Activated T-helper 17 cell treated with anti-CD3 and anti-CD28 coated beads, Interleukin-2, amount 50 U/mL, for 72 hours (primary cell): ENCODE results near the gene ZNF550. TPM values are rescaled to one million over a fixed set of nuclear protein-coding genes. Genes with fewer than 3 reads are reported as not detected.
"Not testable (repeated sequence)": the region's sequence is repeated elsewhere in the genome, so short reads cannot be mapped to it uniquely, and the experiment has no call there.

Source experiments
- ATAC-seq: fragments of 150-1000 bp; cut with Tn5 transposase; replicated peaks from 2 replicates; pipeline ENCODE4 v1.10.0; 2021; ENCODE audit warnings: mild to moderate bottlenecking, moderate library complexity
- H3K27ac Mint-ChIP-seq: one replicate; pipeline ENCODE4 v1.8.0; 2022; ENCODE audit warnings: mixed read lengths
- H3K27me3 Mint-ChIP-seq: one replicate; pipeline ENCODE4 v1.8.0; 2022; ENCODE audit warnings: mixed read lengths
- H3K36me3 Mint-ChIP-seq: one replicate; pipeline ENCODE4 v1.8.0; 2022; ENCODE audit warnings: low read depth, mild to moderate bottlenecking, mixed read lengths
- H3K4me1 Mint-ChIP-seq: one replicate; pipeline ENCODE4 v1.8.0; 2022; ENCODE audit warnings: mixed read lengths
- H3K4me3 Mint-ChIP-seq: one replicate; pipeline ENCODE4 v1.8.0; 2022; ENCODE audit warnings: mild to moderate bottlenecking, mixed read lengths
- H3K9me3 Mint-ChIP-seq: one replicate; pipeline ENCODE4 v1.8.0; 2022; ENCODE audit warnings: mixed read lengths
- total RNA-seq, 2 donors: library from RNA; stranded (reverse); gene quantifications; one replicate each; pipeline ENCODE4 v1.2.3, GENCODE V29; 2022

The ZNF550 gene
- total RNA-seq, 2 donors from 2014 or later, result 8.9 to 10.0 TPM

DNA sequence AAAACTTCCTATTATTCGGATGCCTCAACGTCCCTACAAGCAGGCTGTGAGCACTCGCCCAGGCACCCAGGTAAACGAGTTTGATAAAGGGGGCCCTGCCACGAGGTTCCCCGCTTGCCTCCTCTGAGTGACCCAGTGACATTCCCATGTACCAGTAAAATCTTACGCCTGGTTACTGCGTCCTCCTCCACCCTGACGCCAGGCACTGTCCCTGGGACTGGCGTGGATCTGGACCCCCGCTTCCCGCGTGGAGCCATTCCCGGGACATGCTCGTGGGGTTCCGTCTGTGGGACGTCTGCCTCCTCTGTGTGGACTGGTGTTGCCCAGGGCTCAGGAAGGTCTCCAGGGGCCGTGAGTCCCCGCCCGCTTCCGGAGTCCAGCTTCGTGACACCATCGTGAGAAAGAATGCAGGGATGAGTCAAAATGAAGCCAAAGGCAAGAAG, 407 bp upstream of the ZNF550 start:
- peak overlapping the region; percentile 94 for H3K27ac Mint-ChIP-seq
- peak; percentile 6 for ATAC-seq
- H3K36me3 Mint-ChIP-seq, result peaks cover 20% of the 10 kb centered on the region
- peaks cover 15% of the 10 kb centered on the region for H3K9me3 Mint-ChIP-seq
- peaks cover 23% of the 10 kb centered on the region for H3K4me1 Mint-ChIP-seq
- H3K27me3 Mint-ChIP-seq, result no peaks in the 10 kb centered on the region
- H3K4me3 Mint-ChIP-seq, result peak overlapping the region; percentile 93

DNA sequence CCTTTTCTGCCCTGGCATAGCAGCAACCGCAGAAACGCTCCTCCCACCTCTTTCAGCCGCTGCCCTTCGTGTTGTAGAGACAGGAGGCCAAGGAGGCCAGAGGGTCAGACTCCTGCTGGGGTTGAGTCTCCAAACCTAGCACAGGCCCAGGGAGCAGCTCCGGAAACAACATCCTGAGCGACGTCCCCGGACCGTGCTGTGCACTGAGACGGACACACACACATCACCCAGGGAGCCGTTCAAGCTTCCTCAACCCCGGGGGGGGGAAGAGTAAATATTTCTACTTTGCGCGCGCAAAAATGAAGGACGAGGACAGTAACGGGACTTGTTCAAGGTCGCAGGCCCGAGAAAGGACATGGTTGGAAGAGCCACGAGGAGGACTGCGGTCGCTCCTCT, 657 bp downstream of the ZNF550 start:
- H3K36me3 Mint-ChIP-seq, result peaks cover 30% of the 10 kb centered on the region

DNA sequence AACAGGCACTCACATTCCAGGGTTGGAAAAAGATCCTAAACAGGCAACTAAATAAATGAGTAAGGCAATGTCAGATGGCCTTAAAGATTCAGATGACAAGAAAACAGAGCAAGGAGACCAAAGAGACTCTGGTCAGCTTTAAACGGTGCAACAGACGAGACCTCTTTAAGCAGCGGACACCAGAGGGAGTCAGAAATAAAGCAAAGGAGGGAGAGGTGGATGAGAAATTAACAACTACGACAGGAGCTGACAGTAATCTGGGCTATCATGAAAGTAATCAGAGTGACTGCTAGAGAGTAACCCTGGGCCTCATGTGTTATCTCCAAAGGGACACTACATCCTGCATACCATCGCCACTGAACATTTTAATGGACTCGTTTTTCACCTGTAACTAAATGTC, 1.1 kb downstream of the ZNF550 start:
- Mint-ChIP-seq H3K27me3 (no peaks in the 10 kb centered on the region), H3K27ac (peak overlapping the region; percentile 94), H3K4me3 (peak overlapping the region; percentile 93), H3K36me3 (peaks cover 35% of the 10 kb centered on the region), H3K9me3 (peaks cover 14% of the 10 kb centered on the region), H3K4me1 (peaks cover 23% of the 10 kb centered on the region)
- no peak for ATAC-seq

More for the DNA sequence above, 657 bp downstream of the ZNF550 start:
- H3K4me1 Mint-ChIP-seq, result peaks cover 23% of the 10 kb centered on the region
- H3K4me3 Mint-ChIP-seq, result peak overlapping the region; percentile 93
- H3K27ac Mint-ChIP-seq, result peak overlapping the region; percentile 94
- peak; percentile 37 for ATAC-seq
- H3K27me3 Mint-ChIP-seq, result no peaks in the 10 kb centered on the region
- H3K9me3 Mint-ChIP-seq, result peaks cover 17% of the 10 kb centered on the region

DNA sequence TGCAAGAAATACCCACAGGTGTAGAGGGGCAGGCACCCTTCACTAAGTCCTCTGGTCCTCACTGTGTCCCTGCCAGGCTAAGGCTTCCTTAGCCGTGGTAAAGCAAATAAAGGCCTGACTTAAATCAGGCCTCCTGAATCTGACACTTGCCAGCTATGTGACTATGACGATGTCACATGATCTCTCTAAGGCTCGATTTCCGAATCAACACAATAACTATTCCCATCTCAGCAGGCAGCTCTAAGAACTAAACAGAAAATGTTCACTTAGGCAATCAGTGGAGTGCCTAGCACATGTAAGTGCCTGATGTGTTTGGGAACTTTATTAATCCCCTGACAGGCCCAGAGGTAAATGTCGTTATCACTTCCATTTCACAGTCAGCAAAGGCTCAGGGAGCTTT, 2.0 kb downstream of the ZNF550 start:
- no peak for ATAC-seq
- H3K4me1 Mint-ChIP-seq, result peaks cover 23% of the 10 kb centered on the region
- peak overlapping the region; percentile 94 for H3K27ac Mint-ChIP-seq
- H3K9me3 Mint-ChIP-seq, result peaks cover 15% of the 10 kb centered on the region
- no peaks in the 10 kb centered on the region for H3K27me3 Mint-ChIP-seq
- peak overlapping the region; percentile 93 for H3K4me3 Mint-ChIP-seq
- H3K36me3 Mint-ChIP-seq, result peaks cover 44% of the 10 kb centered on the region

DNA sequence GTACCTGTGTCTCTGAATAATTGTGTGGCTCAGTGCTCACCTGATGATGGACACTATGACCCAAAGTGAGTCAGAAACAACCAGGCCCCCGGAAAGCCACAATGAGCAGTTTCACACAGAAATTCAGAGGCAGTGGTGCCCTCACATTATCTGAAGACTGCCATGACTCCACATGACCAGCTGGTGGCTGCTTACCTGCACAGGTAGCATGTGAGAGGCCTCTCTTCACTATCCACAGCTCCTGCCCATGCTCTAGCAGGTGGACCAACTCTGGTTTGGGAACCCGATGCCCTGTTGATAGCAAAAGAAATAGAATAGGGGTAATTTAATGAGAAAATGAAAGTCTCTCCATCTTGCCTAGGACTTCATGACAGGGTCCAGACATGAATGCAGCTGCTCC, 7.2 kb downstream of the ZNF550 start:
- Mint-ChIP-seq H3K36me3 (peaks cover 90% of the 10 kb centered on the region), H3K27ac (no peak overlapping the region), H3K4me3 (no peak overlapping the region), H3K27me3 (no peaks in the 10 kb centered on the region), H3K4me1 (peaks cover 2% of the 10 kb centered on the region), H3K9me3 (peaks cover 39% of the 10 kb centered on the region)
- ATAC-seq, result no peak

DNA sequence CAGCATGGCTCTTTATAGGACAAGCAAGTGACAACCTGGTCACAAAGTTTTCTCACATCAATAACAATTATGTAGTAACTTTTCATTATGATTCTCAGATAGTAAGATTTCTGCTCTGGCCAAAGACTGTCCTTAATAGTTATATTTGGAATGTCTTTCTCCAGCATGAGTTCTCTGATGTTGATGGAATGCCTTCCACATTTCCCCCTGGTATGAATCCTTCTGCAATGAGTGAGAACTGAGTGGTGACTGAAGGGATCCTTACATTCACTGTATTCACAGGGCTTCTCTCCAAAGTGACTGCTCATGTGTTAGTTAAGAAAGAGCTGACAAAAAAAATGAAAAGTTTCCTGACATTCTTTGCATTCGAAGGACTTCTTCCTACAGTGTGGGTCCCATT, 13.2 kb downstream of the ZNF550 start:
- Mint-ChIP-seq H3K4me3 (no peak overlapping the region), H3K27ac (no peak overlapping the region), H3K36me3 (peaks cover 95% of the 10 kb centered on the region), H3K9me3 (peaks cover 49% of the 10 kb centered on the region), H3K27me3 (no peaks in the 10 kb centered on the region), H3K4me1 (no peaks in the 10 kb centered on the region)
- ATAC-seq, result no peak

DNA sequence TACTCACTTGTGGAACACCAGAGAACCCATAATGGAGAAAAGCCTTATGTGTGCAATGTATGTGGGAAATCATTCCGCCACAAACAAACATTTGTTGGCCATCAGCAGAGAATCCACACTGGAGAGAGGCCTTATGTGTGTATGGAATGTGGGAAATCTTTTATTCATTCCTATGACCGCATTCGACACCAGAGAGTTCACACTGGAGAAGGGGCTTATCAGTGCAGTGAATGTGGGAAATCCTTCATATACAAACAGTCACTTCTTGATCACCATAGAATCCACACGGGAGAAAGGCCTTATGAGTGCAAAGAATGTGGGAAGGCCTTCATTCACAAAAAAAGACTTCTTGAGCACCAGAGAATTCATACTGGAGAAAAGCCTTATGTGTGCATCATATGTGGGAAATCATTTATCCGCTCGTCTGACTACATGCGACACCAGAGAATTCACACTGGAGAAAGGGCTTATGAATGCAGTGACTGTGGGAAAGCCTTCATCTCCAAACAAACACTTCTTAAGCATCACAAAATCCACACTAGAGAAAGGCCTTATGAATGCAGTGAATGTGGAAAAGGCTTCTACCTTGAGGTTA, 21.6 kb downstream of the ZNF550 start:
- Mint-ChIP-seq H3K27me3 (no peaks in the 10 kb centered on the region), H3K9me3 (peaks cover 55% of the 10 kb centered on the region), H3K4me3 (no peak overlapping the region), H3K36me3 (peaks cover 100% of the 10 kb centered on the region), H3K27ac (no peak overlapping the region), H3K4me1 (no peaks in the 10 kb centered on the region)
- ATAC-seq, result no peak

DNA sequence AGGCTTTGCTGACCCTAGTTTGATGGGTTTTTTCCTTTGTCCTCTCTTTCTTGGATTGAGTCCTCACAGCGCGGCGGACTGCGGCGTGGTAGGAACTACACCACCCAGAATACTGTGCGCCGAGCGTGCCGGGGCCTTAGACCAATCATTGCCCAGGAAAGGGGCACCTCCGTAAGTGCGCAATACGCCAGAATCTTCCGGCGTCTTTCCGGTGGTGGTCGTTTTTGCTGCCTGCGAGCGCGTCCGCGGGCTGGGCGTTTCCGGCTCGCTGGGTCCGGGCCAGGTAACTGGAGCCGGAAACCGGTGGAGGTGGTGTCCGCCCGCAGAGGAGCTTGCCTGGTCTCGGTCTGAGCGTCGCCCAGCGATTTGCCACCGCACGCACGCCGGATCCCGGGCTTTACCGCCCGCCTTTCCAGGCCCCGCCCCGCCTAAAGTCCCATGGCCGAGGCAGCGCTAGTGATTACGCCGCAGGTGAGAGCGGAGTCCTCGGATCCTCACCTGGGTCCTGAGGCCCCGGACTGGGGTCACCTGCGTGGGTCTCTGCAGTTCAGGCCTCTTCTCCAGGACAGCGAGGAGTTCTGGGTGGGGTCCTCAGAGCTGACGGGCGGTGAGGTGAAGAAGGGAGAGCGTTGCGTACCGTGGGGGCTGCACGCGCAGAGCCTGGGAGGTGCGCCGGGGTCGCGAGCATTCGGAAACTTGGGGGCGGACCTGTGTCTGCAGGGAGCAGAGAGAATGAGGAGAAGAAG, 32.4 kb downstream of the ZNF550 start, which contains the start of gene ZNF549:
Gene ZNF549 (plus strand): TSS at position 221 of the 746 bp plus-strand sequence. CDS start 218 bp downstream, at position 439.
- Mint-ChIP-seq H3K27me3 (no peaks in the 10 kb centered on the region), H3K36me3 (peaks cover 26% of the 10 kb centered on the region), H3K9me3 (peaks cover 10% of the 10 kb centered on the region), H3K27ac (peak within 1 kb of the TSS; percentile 92), H3K4me1 (peaks cover 12% of the 10 kb centered on the region), H3K4me3 (peak within 1 kb of the TSS; percentile 96)
- peak; percentile 100 for ATAC-seq

DNA sequence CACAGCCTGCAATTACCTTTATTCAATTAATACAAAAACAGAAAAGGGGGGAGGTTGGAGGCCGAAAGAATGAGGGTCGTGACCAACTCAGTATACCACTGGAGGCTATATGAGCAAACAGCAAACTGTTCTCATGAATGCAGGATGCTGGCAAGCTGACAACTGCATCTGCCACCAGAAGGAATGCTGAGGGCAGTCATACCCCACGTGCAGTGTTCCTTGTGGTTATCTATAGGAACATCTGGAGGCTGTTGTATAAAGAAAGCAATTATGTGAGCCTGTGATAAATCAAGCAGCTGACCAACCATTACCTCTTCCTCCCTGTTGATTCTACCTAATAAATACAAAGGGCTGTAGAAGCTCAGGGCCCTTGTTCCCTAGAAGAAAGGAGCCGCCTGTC, 41.6 kb downstream of the ZNF550 start:
- H3K4me3 Mint-ChIP-seq, H3K27me3 Mint-ChIP-seq, H3K36me3 Mint-ChIP-seq, H3K27ac Mint-ChIP-seq, ATAC-seq, H3K4me1 Mint-ChIP-seq: not testable (repeated sequence)
- H3K9me3 Mint-ChIP-seq, result peaks cover 34% of the 10 kb centered on the region

DNA sequence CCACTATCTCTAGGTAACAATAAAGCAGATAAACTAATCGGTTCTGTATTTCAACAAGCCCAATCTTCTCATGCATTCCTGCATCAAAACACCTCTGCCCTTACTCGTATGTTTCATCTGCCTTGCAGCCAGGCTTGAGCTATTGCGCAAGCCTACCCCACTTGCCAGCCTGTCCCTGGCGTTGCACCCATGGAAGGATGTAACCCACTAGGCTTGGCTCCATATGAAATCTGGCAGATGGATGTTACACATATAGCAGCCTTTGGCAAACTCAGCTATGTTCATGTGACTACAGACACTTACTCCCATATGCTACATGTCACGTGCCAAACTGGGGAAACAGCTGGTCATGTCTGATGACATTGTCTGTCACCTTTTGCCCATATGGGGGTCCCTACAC, 44.4 kb downstream of the ZNF550 start:
- Mint-ChIP-seq H3K27ac (no peak overlapping the region), H3K4me1 (no peaks in the 10 kb centered on the region), H3K9me3 (peaks cover 34% of the 10 kb centered on the region), H3K36me3 (no peaks in the 10 kb centered on the region), H3K4me3 (no peak overlapping the region), H3K27me3 (no peaks in the 10 kb centered on the region)
- ATAC-seq, result no peak

DNA sequence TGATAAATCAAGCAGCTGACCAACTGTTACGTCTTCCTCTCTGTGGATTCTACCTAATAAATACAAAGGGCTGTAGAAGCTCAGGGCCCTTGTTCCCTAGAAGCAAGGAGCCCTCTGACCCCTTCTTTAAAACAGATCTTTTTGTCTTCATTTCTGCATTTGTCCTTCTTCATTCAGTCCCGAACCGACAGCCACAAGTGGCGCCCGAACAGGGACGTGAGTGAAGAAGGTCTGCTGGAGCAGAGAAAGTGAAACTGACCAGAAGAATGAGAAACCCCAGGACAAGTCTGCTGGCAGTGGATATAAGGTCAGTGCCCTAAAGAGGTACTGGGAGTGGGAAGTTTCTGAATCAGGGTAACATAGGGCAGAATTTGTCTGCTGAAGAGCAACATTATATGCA, 46.8 kb downstream of the ZNF550 start:
- no peak overlapping the region for H3K27ac Mint-ChIP-seq
- H3K36me3 Mint-ChIP-seq, result peaks cover 15% of the 10 kb centered on the region
- H3K9me3 Mint-ChIP-seq, result peaks cover 40% of the 10 kb centered on the region
- no peak for ATAC-seq
- no peak overlapping the region for H3K4me3 Mint-ChIP-seq
- H3K4me1 Mint-ChIP-seq, result no peaks in the 10 kb centered on the region
- no peaks in the 10 kb centered on the region for H3K27me3 Mint-ChIP-seq

DNA sequence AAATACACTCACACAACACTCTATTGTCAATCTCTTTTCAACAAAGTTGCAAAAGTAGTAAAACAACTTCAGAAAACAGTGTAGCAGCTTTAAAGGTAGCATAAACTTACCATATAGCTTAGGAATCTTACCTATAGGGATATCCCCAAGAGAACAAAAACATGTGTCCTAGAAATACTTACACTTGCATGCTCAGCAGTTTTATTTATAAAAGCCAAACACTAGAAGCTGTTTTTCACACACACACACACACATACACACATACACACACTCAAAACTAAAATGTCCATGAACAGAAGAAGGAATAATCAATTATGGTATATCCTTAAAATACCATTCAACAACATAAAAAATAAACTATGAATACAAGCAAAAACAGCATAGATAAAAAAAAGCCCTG, 48.2 kb downstream of the ZNF550 start:
- Mint-ChIP-seq H3K4me3 (no peak overlapping the region), H3K4me1 (no peaks in the 10 kb centered on the region), H3K27ac (no peak overlapping the region), H3K27me3 (no peaks in the 10 kb centered on the region), H3K9me3 (peaks cover 37% of the 10 kb centered on the region), H3K36me3 (peaks cover 28% of the 10 kb centered on the region)
- ATAC-seq, result no peak

DNA sequence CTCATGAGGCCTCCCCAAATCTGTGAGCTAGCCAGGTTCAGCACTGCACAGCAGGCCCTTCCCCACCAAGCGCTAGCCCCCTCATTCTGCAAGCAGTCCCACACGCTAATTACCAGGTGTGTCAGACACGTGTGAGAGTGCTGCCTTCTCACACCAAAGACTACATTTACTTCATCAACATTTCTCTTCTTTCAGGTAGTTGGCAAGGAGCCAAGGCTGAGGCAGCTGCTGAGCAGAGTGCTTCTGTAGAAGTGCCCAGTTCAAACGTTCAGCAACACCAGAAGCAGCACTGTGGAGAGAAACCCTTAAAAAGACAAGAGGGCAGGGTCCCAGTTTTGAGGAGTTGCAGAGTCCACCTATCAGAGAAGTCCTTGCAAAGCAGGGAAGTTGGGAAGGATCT, 53.5 kb downstream of the ZNF550 start:
- Mint-ChIP-seq H3K4me1 (peaks cover 3% of the 10 kb centered on the region), H3K27me3 (no peaks in the 10 kb centered on the region), H3K4me3 (no peak overlapping the region), H3K9me3 (peaks cover 29% of the 10 kb centered on the region), H3K27ac (no peak overlapping the region), H3K36me3 (peaks cover 74% of the 10 kb centered on the region)
- no peak for ATAC-seq

DNA sequence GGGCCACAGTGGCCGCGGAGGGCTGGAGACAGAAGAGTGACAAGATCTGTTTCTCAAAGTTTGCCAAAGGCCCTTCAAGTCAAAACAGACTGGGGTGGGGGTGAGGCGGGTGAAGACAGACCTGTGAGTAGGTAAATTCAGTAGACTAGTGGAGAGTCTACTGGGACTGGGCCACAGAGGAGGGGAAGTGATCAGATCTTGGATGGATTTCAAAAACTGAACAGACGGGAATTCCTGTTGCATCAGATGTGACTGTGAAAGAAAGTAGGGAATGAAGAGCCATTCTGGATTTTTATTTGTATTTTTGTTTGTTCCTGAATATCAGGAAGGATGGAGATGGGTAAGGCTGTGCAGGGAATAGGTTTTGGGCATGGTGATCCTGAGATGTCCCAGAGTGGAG, 59.3 kb downstream of the ZNF550 start:
- H3K4me3 Mint-ChIP-seq, result peak overlapping the region; percentile 58
- peaks cover 20% of the 10 kb centered on the region for H3K9me3 Mint-ChIP-seq
- ATAC-seq, H3K27me3 Mint-ChIP-seq: not testable (repeated sequence)
- peaks cover 17% of the 10 kb centered on the region for H3K4me1 Mint-ChIP-seq
- peak overlapping the region; percentile 70 for H3K27ac Mint-ChIP-seq
- peaks cover 47% of the 10 kb centered on the region for H3K36me3 Mint-ChIP-seq
